ENCODE measurements around the gene OR1E2. TPM values are rescaled to one million over a fixed set of nuclear protein-coding genes. Genes with fewer than 3 reads are reported as not detected.
A peak's percentile ranks its signal among the peaks of the same experiment; 100 is the strongest.

OR1E2 gene, protein sequence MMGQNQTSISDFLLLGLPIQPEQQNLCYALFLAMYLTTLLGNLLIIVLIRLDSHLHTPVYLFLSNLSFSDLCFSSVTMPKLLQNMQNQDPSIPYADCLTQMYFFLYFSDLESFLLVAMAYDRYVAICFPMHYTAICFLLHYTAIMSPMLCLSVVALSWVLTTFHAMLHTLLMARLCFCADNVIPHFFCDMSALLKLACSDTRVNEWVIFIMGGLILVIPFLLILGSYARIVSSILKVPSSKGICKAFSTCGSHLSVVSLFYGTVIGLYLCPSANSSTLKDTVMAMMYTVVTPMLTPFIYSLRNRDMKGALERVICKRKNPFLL
- under 1 TPM in 1 of 10 donors, not detected in 9; 0.43 TPM for total RNA-seq
- polyA plus RNA-seq, result not detected
- long read RNA-seq, donor 1, result 0 reads
- long read RNA-seq, donor 2, result 0 reads
- long read RNA-seq, donor 3, result 0 reads

DNA sequence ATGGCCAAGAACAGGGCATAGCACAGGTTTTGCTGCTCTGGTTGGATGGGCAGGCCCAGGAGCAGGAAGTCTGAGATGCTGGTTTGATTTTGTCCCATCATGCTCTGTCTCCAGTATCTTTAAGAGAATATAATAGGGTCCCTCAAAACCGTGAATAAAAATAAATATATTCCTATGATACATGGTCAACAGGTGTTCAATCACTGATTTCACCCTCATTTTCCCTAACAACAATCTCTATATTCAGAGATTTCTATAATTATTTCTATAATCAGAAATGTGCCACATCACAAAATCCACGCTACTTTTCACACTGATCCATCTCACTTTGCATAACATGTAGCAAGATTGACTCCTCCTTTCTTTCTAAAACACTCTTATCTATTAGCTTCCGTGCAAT, at the start of gene OR1E2:
Gene OR1E2 (minus strand): TSS at position 101 of the 400 bp plus-strand sequence. CDS start 0 bp downstream, at position 101.
- Histone ChIP-seq H3K9me3 (peaks cover 0 to 21% (median 6%) of the 10 kb centered on the region in 11 donors), H3K27me3 (peaks cover 0 to 8% (median 0%) of the 10 kb centered on the region in 7 donors), H3K27ac (no peak within 1 kb of the TSS), H3K4me1 (no peaks in the 10 kb centered on the region), H3K4me3 (no peak within 1 kb of the TSS), H3K36me3 (no peaks in the 10 kb centered on the region)
- intact Hi-C loops (cut with DNase I), result no loop called here
- no peak for DNase-seq
- WGBS, 2 donors, result 67 to 75% methylated on average over 3 of the region's 3 CpGs
- TF ChIP-seq, protein P1, sequence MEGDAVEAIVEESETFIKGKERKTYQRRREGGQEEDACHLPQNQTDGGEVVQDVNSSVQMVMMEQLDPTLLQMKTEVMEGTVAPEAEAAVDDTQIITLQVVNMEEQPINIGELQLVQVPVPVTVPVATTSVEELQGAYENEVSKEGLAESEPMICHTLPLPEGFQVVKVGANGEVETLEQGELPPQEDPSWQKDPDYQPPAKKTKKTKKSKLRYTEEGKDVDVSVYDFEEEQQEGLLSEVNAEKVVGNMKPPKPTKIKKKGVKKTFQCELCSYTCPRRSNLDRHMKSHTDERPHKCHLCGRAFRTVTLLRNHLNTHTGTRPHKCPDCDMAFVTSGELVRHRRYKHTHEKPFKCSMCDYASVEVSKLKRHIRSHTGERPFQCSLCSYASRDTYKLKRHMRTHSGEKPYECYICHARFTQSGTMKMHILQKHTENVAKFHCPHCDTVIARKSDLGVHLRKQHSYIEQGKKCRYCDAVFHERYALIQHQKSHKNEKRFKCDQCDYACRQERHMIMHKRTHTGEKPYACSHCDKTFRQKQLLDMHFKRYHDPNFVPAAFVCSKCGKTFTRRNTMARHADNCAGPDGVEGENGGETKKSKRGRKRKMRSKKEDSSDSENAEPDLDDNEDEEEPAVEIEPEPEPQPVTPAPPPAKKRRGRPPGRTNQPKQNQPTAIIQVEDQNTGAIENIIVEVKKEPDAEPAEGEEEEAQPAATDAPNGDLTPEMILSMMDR (IDR thresholded peaks at IDR 0.05), result no peak
- no peak for ATAC-seq

DNA sequence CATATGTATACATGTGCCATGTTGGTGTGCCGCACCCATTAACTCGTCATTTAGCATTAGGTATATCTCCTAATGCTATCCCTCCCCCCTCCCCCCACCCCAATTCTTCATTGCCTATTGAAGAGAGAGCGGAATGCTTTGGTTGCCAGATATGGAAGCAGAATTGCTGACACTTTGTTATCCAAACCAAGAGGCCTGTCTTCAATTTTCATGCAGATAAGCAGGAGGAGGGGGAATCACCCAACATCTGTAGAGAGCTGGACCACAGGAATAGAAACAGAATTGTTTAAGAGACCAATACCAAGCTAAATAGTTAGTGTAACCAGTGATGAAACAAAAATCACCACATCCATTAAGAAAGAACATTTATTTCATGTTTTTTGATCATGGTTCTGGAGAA, 49.2 kb upstream of the OR1E2 start:
- DNase-seq, result no peak

DNA sequence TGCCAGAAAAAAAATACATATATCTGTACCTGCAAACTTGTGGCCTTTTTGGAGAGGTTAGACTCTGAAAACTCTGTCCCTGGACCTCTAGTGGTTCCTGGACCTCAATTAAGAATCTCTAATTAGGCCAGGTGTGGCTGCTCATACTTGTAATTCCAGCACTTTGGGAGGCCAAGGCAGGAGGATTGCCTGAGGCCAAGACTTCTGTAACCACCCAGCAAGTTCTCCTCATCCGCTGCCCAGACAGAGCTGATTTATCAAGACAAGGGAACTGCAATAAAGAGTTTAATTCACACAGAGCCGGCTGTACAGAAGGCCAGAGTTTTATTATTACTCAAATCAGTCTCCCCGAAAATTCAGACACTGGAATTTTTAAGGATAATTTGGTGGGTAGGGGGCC, 46.3 kb upstream of the OR1E2 start:
- TF ChIP-seq, protein P1 (IDR thresholded peaks at IDR 0.05), result no peak
- no peaks in the 10 kb centered on the region for H3K9me3 ChIP-seq
- intact Hi-C loops (cut with DNase I), result no loop called here
- no peaks in the 10 kb centered on the region for H3K27me3 ChIP-seq
- H3K27ac ChIP-seq, result no peak overlapping the region
- ATAC-seq (no peak), DNase-seq (no peak)
- peaks cover 0 to 9% (median 0%) of the 10 kb centered on the region in 9 donors for H3K4me1 ChIP-seq
- H3K4me3 ChIP-seq, result no peak overlapping the region
- 85 to 93% methylated on average over 3 of the region's 3 CpGs for WGBS, 2 donors
- H3K36me3 ChIP-seq, result no peaks in the 10 kb centered on the region

More for the DNA sequence above, 49.2 kb upstream of the OR1E2 start:
- ATAC-seq, result no peak
- intact Hi-C loops (cut with DNase I), result no loop called here
- WGBS, 2 donors, result 53 to 66% methylated on average over 3 of the region's 3 CpGs
- TF ChIP-seq, protein P1 (IDR thresholded peaks at IDR 0.05), result no peak
- no peak overlapping the region for H3K27ac ChIP-seq
- H3K4me3 ChIP-seq, result no peak overlapping the region
- H3K36me3 ChIP-seq, result no peaks in the 10 kb centered on the region
- H3K9me3 ChIP-seq, result no peaks in the 10 kb centered on the region
- no peaks in the 10 kb centered on the region for H3K27me3 ChIP-seq
- no peaks in the 10 kb centered on the region for H3K4me1 ChIP-seq

DNA sequence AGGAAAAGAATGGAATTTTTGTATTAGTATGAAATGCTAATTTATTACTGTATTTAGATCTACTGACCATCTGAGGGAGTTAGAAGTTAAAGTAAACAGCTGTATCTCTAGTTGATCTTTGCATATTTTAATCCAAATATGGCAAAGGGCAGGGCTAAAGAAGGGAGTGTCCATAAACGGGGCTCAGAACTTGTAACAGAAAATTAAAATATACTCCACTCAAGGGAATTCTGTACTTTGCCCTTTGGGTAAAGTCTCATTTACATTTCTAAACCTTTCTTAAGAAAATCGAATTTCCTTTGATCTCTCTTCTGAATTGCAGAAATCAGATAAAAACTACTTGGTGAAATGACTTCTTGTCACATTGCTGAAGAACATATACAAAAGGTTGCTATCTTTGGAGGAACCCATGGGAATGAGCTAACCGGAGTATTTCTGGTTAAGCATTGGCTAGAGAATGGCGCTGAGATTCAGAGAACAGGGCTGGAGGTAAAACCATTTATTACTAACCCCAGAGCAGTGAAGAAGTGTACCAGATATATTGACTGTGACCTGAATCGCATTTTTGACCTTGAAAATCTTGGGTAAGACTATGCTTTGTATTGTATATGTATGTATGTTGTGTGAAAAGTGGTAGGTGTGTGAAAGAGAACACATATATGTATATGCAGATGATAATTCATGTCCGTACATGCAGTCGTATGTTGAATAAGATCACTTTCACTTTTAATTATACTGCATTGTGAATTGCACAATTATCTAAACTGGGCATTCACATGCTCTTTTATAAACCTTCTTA, 42.4 kb upstream of the OR1E2 start, which contains the start of gene ASPA:
Gene ASPA (plus strand): TSS at position 186 of the 799 bp plus-strand sequence. CDS start 163 bp downstream, at position 349.
- TF ChIP-seq, protein P1 (IDR thresholded peaks at IDR 0.05), result no peak
- DNase-seq (no peak), ATAC-seq (peak in 4 of 8 donors; percentile 38 to 73 (median 59))
- intact Hi-C loops (cut with DNase I), result no loop called here
- Histone ChIP-seq H3K27ac (peak within 1 kb of the TSS in 4 of 10 donors; percentile 4 to 50 (median 14)), H3K27me3 (no peaks in the 10 kb centered on the region), H3K4me3 (peak within 1 kb of the TSS in 9 of 10 donors; percentile 18 to 49 (median 39)), H3K9me3 (no peaks in the 10 kb centered on the region), H3K36me3 (no peaks in the 10 kb centered on the region), H3K4me1 (peaks cover 0 to 13% (median 0%) of the 10 kb centered on the region in 9 donors)
- WGBS, 2 donors, result 53 to 67% methylated on average over 7 of the region's 7 CpGs
